Stomach (tissue), 9 donors: ENCODE data around the gene SPIN1. TPM values are rescaled to one million over a fixed set of nuclear protein-coding genes. Genes with fewer than 3 reads are reported as not detected.
A peak's percentile ranks its signal among the peaks of the same experiment; 100 is the strongest.

Source experiments
- DNase-seq, 2 donors: peaks; one replicate each; pipeline versions ENCODE4 v3.0.0 to v3.0.0-alpha.2; 2013 to 2019
- H3K27ac ChIP-seq, 5 donors: fragments of 200-600 bp in 4 of 5; sonication (generic) in 4 of 5; one replicate each; pipeline ENCODE4 v1.5.1; 2013 to 2019; ENCODE audit warnings: mild to moderate bottlenecking in 1 of 5, moderate library complexity in 1 of 5
- H3K27me3 ChIP-seq, 3 donors: fragments of 200-600 bp; sonication (generic); one replicate each; pipeline ENCODE4 v1.5.1; 2017 to 2019; ENCODE audit warnings: mixed run types in 1 of 3
- H3K36me3 ChIP-seq, 4 donors: fragments of 200-600 bp; sonication (generic); 1 replicate in 3 of 4; 2 replicates in 1 of 4; pipeline ENCODE4 v1.5.1; 2016 to 2019
- H3K4me1 ChIP-seq, 4 donors: fragments of 200-600 bp; sonication (generic); one replicate each; pipeline ENCODE4 v1.5.1; 2016 to 2019
- H3K4me3 ChIP-seq, 4 donors: fragments of 200-600 bp; sonication (generic) in 3 of 4; one replicate each; pipeline ENCODE4 v1.5.1; 2016 to 2019; ENCODE audit warnings: mild to moderate bottlenecking in 1 of 4
- H3K9me3 ChIP-seq, 4 donors: fragments of 200-600 bp; sonication (generic); one replicate each; pipeline ENCODE4 v1.5.1; 2016 to 2019
- CTCF ChIP-seq, 7 experiments: fragments of 450-650 bp in 4 of 7; fragments of 200-600 bp in 3 of 7; sonication (generic) in 3 of 7; IDR thresholded peaks; one replicate each; pipeline ENCODE4 v1.5.1; 2016 to 2019; ENCODE audit warnings: antibody characterized with exemption in 7 of 7, control low read depth in 2 of 7, mild to moderate bottlenecking in 1 of 7
- EP300 ChIP-seq: sonication (generic); formaldehyde crosslinking; IDR thresholded peaks from one replicate; pipeline ENCODE4 v1.6.1; 2017; ENCODE audit warnings: antibody characterized with exemption
- POLR2A ChIP-seq, 4 donors: fragments of 450-650 bp; IDR thresholded peaks; one replicate each; pipeline ENCODE4 v1.6.1; 2016; ENCODE audit warnings: antibody characterized with exemption in 4 of 4, control low read depth in 2 of 4, mild to moderate bottlenecking in 1 of 4, moderate library complexity in 1 of 4
- POLR2AphosphoS5 ChIP-seq, 3 donors: sonication (generic); formaldehyde crosslinking; IDR thresholded peaks; one replicate each; pipeline ENCODE4 v1.6.1; 2016; ENCODE audit warnings: antibody characterized with exemption in 3 of 3
- WGBS, 5 donors: extraction: QIAGEN DNeasy Blood & Tissue Kit in 3 of 5; methylation state at CpG; one replicate each; pipeline versions ENCODE4 v1.1.5 to v1.1.7; 2013 to 2018; 5-methylcytosine and 5-hydroxymethylcytosine counted together
- intact Hi-C: fragments of 100-400 bp; cut with DNase I; formaldehyde crosslinking; loops from one replicate; pipeline ENCODE4 v1.15.1; 2023; ENCODE audit warnings: low total_unique reads
- polyA plus RNA-seq, 3 donors: library from polyadenylated mRNA; stranded (reverse); fragments of 200-250 nt; gene quantifications; one replicate each; pipeline ENCODE4 v1.2.3, GENCODE V29; 2013
- total RNA-seq, 5 donors: library from RNA; depleted of rRNA; stranded (reverse); fragments of >200 nt; gene quantifications; one replicate each; pipeline versions ENCODE4 v1.1.0 to v1.2.3, GENCODE V29; 2014 to 2016
- donor health status: healthy with polysubstance abuse.
- donor health status: Bipolar disorder and iron deficiency.
- donor health status: healthy.

Gene SPIN1
- total and polyA plus RNA-seq, 8 donors, result 18.3 to 120 (median 33.8) TPM

DNA sequence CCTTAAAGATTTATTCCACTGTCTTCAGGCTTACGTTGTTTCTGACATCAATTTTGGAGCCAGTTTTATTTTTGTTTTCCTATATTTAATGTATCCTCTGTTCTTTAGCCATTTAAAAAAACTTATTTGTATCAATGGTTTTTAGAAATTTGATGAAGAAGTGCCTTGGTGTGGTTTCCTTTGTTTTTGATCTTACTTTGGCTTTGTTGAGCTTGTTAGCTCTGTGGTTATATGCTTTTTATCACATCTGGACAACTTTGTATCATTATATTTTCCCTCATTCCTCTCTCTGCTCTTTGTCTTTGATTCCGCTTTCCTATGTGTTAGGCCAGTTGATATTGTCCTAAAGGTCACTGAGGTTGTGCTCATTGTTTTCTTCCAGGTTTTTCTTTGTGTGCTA, 58.5 kb downstream of the SPIN1 start:
- WGBS, 5 donors, result 92 to 99% (median 95%) methylated on average over 2 of the region's 2 CpGs
- TF ChIP-seq POLR2A (IDR thresholded peaks at IDR 0.05) (no peak), CTCF (IDR thresholded peaks at IDR 0.05) (no peak), EP300 (no peak)
- peaks cover 0 to 7% (median 3%) of the 10 kb centered on the region in 4 donors for H3K4me1 ChIP-seq
- H3K9me3 ChIP-seq, result no peaks in the 10 kb centered on the region
- intact Hi-C loops, result no loop called here
- H3K27ac ChIP-seq, result no peak overlapping the region
- H3K4me3 ChIP-seq, result no peak overlapping the region
- H3K36me3 ChIP-seq, result peaks cover 7 to 32% (median 30%) of the 10 kb centered on the region in 4 donors
- no peaks in the 10 kb centered on the region for H3K27me3 ChIP-seq
- no peak for DNase-seq

GRCh38 chr9:88447431-88447830, 59.2 kb downstream of the SPIN1 start:
- H3K36me3 ChIP-seq, result peaks cover 7 to 39% (median 35%) of the 10 kb centered on the region in 4 donors
- no peaks in the 10 kb centered on the region for H3K9me3 ChIP-seq
- H3K4me1 ChIP-seq, result peaks cover 0 to 9% (median 3%) of the 10 kb centered on the region in 4 donors
- H3K27me3 ChIP-seq, result no peaks in the 10 kb centered on the region
- H3K4me3 ChIP-seq, result no peak overlapping the region
- whole genome bisulfite sequencing, 5 donors, result 89 to 94% (median 92%) methylated on average over 4 of the region's 4 CpGs
- TF ChIP-seq POLR2A (IDR thresholded peaks at IDR 0.05) (no peak), POLR2AphosphoS5 (IDR thresholded peaks at IDR 0.05) (no peak), EP300 (no peak)
- DNase-seq, result no peak
- H3K27ac ChIP-seq, result no peak overlapping the region
- intact Hi-C loops, result no loop called here

DNA sequence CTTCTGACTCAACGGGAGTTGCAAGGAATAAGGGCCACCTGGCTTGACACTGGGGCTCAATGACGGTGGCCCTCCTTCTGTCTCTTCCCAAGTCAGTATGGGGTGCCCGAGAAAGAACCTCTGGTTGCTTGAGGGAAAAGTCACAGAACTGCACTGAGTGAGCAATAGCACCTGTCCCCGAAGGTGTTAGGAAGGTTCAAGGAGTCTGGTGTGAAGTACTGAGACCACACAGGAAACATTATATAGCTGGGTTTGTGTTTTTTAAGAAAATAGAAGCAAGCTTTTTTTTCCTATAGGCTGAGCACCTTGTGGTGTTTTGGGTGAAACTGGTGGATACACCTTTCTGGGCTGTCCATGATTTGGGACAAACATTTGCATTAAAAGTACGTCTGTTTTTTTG, 62.9 kb downstream of the SPIN1 start:
- WGBS, 5 donors, result 86 to 98% (median 92%) methylated on average over 5 of the region's 5 CpGs
- no peak for DNase-seq
- no peak overlapping the region for H3K4me3 ChIP-seq
- H3K27me3 ChIP-seq, result no peaks in the 10 kb centered on the region
- no peak for TF ChIP-seq POLR2AphosphoS5 (IDR thresholded peaks at IDR 0.05)
- TF ChIP-seq EP300, result no peak
- TF ChIP-seq CTCF (IDR thresholded peaks at IDR 0.05), result no peak
- TF ChIP-seq POLR2A (IDR thresholded peaks at IDR 0.05), result no peak
- H3K27ac ChIP-seq, result no peak overlapping the region
- H3K36me3 ChIP-seq, result peaks cover 7 to 58% (median 49%) of the 10 kb centered on the region in 4 donors
- H3K9me3 ChIP-seq, result no peaks in the 10 kb centered on the region
- H3K4me1 ChIP-seq, result peaks cover 0 to 6% (median 0%) of the 10 kb centered on the region in 4 donors
- intact Hi-C loops, result no loop called here

DNA sequence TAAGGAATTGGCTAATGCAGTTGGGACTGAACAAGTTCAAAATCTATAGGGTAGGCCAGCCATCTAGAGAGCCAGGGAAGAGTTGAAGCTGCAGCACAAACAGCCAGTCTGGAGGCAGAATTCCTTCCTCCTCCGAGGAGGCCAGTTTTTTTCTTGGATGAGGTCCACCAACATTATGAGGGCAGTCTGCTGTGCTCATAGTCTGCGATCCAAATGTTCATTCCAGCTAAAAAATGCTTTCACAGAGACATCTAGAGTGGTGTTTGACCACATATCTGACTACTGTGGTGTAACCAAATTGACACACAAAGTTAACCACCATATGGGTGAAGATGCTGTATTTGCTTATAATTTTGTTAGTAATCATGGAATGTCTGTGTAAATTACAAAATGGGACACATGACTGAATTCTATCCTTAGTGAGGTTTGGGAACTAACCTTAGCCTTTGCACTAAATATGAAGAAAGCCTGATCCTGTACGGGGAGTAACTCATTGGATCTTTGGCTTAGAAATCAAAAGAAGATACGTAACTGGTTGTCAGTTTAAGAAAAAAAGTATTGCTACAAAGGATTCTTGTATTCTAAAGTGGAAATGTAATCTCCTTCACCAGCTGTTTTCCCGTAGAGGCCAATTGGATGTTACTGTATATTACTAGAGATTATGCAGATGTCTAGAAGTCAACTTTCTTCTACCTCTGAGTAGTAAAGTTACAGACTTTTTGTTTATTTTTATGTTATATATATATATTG, 70.6 kb downstream of the SPIN1 start:
- Histone ChIP-seq H3K4me1 (peaks cover 0 to 11% (median 5%) of the 10 kb centered on the region in 4 donors), H3K4me3 (no peak overlapping the region), H3K27ac (no peak overlapping the region), H3K9me3 (no peaks in the 10 kb centered on the region), H3K36me3 (peaks cover 0 to 26% (median 21%) of the 10 kb centered on the region in 4 donors), H3K27me3 (no peaks in the 10 kb centered on the region)
- intact Hi-C loops, result no loop called here
- 76 to 87% (median 79%) methylated on average over 5 of the region's 5 CpGs for WGBS, 5 donors
- no peak for TF ChIP-seq POLR2AphosphoS5 (IDR thresholded peaks at IDR 0.05)
- no peak for TF ChIP-seq CTCF (IDR thresholded peaks at IDR 0.05)
- no peak for TF ChIP-seq EP300
- TF ChIP-seq POLR2A (IDR thresholded peaks at IDR 0.05), result no peak
- peak in 1 of 2 donors; percentile 67 for DNase-seq
